Tibial artery (tissue), 4 donors: ENCODE results near the gene FRAS1.

ENCODE experiments used
- DNase-seq, 2 donors: peaks; one replicate each; pipeline ENCODE4 v3.0.0-alpha.2; 2019
- H3K27ac ChIP-seq, 2 donors: fragments of 200-600 bp; sonication (generic) in 1 of 2; 1 replicate in 1 of 2; 2 replicates in 1 of 2; pipeline ENCODE4 v1.5.1; 2018 to 2019; ENCODE audit warnings: mild to moderate bottlenecking in 1 of 2
- H3K27me3 ChIP-seq, 2 donors: fragments of 200-600 bp; sonication (generic) in 1 of 2; one replicate each; pipeline versions ENCODE4 v1.5.1 to v1.6.0; 2016 to 2019
- H3K36me3 ChIP-seq, 3 donors: fragments of 200-600 bp; sonication (generic) in 2 of 3; one replicate each; pipeline ENCODE4 v1.5.1; 2016 to 2019; ENCODE audit warnings: mild to moderate bottlenecking in 2 of 3
- H3K4me1 ChIP-seq, 4 donors: fragments of 200-600 bp; sonication (generic) in 2 of 4; 1 replicate in 3 of 4; 2 replicates in 1 of 4; pipeline ENCODE4 v1.5.1; 2016 to 2019
- H3K4me3 ChIP-seq, 2 donors: fragments of 200-600 bp; sonication (generic) in 1 of 2; 1 replicate in 1 of 2; 2 replicates in 1 of 2; pipeline ENCODE4 v1.5.1; 2018 to 2019; ENCODE audit warnings: mild to moderate bottlenecking in 2 of 2
- H3K9me3 ChIP-seq, 3 donors: fragments of 200-600 bp; sonication (generic) in 1 of 3; one replicate each; pipeline ENCODE4 v1.5.1; 2016 to 2019
- CTCF ChIP-seq, 2 experiments: fragments of 200-600 bp in 1 of 2; fragments of 450-650 bp in 1 of 2; IDR thresholded peaks; one replicate each; pipeline ENCODE4 v1.5.1; 2017 to 2019; ENCODE audit warnings: antibody characterized with exemption in 2 of 2, mild to moderate bottlenecking in 1 of 2, moderate library complexity in 1 of 2
- intact Hi-C: fragments of 100-400 bp; cut with DNase I; formaldehyde crosslinking; loops from one replicate; pipeline ENCODE4 v1.15.0; 2023; ENCODE audit warnings: low total_unique reads

FRAS1 gene

GRCh38 chr4:78386679-78387078 is 329.6 kb downstream of the FRAS1 start:
- Histone ChIP-seq H3K27ac (no peak overlapping the region), H3K36me3 (no peaks in the 10 kb centered on the region), H3K9me3 (no peaks in the 10 kb centered on the region), H3K4me1 (no peaks in the 10 kb centered on the region), H3K27me3 (no peaks in the 10 kb centered on the region), H3K4me3 (no peak overlapping the region)
- intact Hi-C loops: no loop called here
- no peak for DNase-seq
- TF ChIP-seq CTCF (IDR thresholded peaks at IDR 0.05): no peak

- H3K27me3 ChIP-seq: no peaks in the 10 kb centered on the region
- H3K4me1 ChIP-seq: no peaks in the 10 kb centered on the region
- intact Hi-C loops: no loop called here
- no peak for DNase-seq
- no peak overlapping the region for H3K27ac ChIP-seq
- TF ChIP-seq CTCF (IDR thresholded peaks at IDR 0.05): no peak
- H3K4me3 ChIP-seq: no peak overlapping the region
- H3K36me3 ChIP-seq: no peaks in the 10 kb centered on the region
- peaks cover 0 to 16% (median 0%) of the 10 kb centered on the region in 3 donors for H3K9me3 ChIP-seq
These were observed 338.5 kb downstream of the FRAS1 start for GRCh38 chr4:78395642-78396041.

GRCh38 chr4:78396613-78397291 is 339.6 kb downstream of the FRAS1 start:
- Histone ChIP-seq H3K27ac (no peak overlapping the region), H3K9me3 (peaks cover 0 to 16% (median 0%) of the 10 kb centered on the region in 3 donors), H3K27me3 (no peaks in the 10 kb centered on the region), H3K4me1 (no peaks in the 10 kb centered on the region), H3K4me3 (no peak overlapping the region), H3K36me3 (no peaks in the 10 kb centered on the region)
- no peak for DNase-seq
- no peak for TF ChIP-seq CTCF (IDR thresholded peaks at IDR 0.05)
- intact Hi-C loops: no loop called here

GRCh38 chr4:78397292-78397630 is 340.1 kb downstream of the FRAS1 start:
- intact Hi-C loops: no loop called here
- Histone ChIP-seq H3K36me3 (no peaks in the 10 kb centered on the region), H3K9me3 (peaks cover 0 to 16% (median 0%) of the 10 kb centered on the region in 3 donors), H3K4me3 (no peak overlapping the region), H3K27ac (no peak overlapping the region), H3K4me1 (no peaks in the 10 kb centered on the region), H3K27me3 (no peaks in the 10 kb centered on the region)
- no peak for DNase-seq
- no peak for TF ChIP-seq CTCF (IDR thresholded peaks at IDR 0.05)

GRCh38 chr4:78409612-78410202 is 352.6 kb downstream of the FRAS1 start:
- Histone ChIP-seq H3K27me3 (no peaks in the 10 kb centered on the region), H3K27ac (no peak overlapping the region), H3K4me3 (no peak overlapping the region), H3K9me3 (no peaks in the 10 kb centered on the region), H3K4me1 (no peaks in the 10 kb centered on the region), H3K36me3 (no peaks in the 10 kb centered on the region)
- intact Hi-C loops: no loop called here
- no peak for TF ChIP-seq CTCF (IDR thresholded peaks at IDR 0.05)
- no peak for DNase-seq
